Measurements from ENCODE around the gene SCYGR5. TPM values are rescaled to one million over a fixed set of nuclear protein-coding genes. Genes with fewer than 3 reads are reported as not detected.

The SCYGR5 gene
- total and polyA plus RNA-seq, 3 experiments from 2014 or later, result not detected

- POLR2A ChIA-PET, result no interaction called here
- DNase-seq, result no peak
- Histone ChIP-seq H3K9me3 (ENCODE audit: low read length) (no peaks in the 10 kb centered on the region), H3K4me1 (ENCODE audit: insufficient read depth, low read length) (no peaks in the 10 kb centered on the region), H3K4me3 (ENCODE audit: low read length) (no peak overlapping the region), H3K27ac (ENCODE audit: low read depth, low read length) (no peak overlapping the region), H3K27me3 (ENCODE audit: insufficient read depth, low read length, poor library complexity, severe bottlenecking) (no peaks in the 10 kb centered on the region), H3K36me3 (ENCODE audit: insufficient read depth, low read length) (no peaks in the 10 kb centered on the region)
- Mint-ChIP-seq H3K36me3 (no peaks in the 10 kb centered on the region), H3K27me3 (peaks cover 5 to 41% of the 10 kb centered on the region in 2 donors), H3K4me3 (no peak overlapping the region), H3K4me1 (no peaks in the 10 kb centered on the region), H3K27ac (no peak overlapping the region), H3K9me3 (no peaks in the 10 kb centered on the region)
- CTCF ChIA-PET, result no interaction called here
Observed at GRCh38 chr2:227632827-227633226, 33.8 kb upstream of the SCYGR5 start.

- Mint-ChIP-seq H3K27me3 (peaks cover 5 to 33% of the 10 kb centered on the region in 2 donors), H3K27ac (no peak overlapping the region), H3K4me1 (no peaks in the 10 kb centered on the region), H3K9me3 (no peaks in the 10 kb centered on the region), H3K36me3 (no peaks in the 10 kb centered on the region), H3K4me3 (no peak overlapping the region)
- ChIA-PET CTCF (no interaction called here), POLR2A (no interaction called here)
- Histone ChIP-seq H3K4me1 (ENCODE audit: insufficient read depth, low read length) (no peaks in the 10 kb centered on the region), H3K9me3 (ENCODE audit: low read length) (no peaks in the 10 kb centered on the region), H3K27me3 (ENCODE audit: insufficient read depth, low read length, poor library complexity, severe bottlenecking) (no peaks in the 10 kb centered on the region), H3K4me3 (ENCODE audit: low read length) (no peak overlapping the region), H3K36me3 (ENCODE audit: insufficient read depth, low read length) (no peaks in the 10 kb centered on the region), H3K27ac (ENCODE audit: low read depth, low read length) (no peak overlapping the region)
- no peak for DNase-seq
Observed at GRCh38 chr2:227634201-227634600, 32.4 kb upstream of the SCYGR5 start.

DNA sequence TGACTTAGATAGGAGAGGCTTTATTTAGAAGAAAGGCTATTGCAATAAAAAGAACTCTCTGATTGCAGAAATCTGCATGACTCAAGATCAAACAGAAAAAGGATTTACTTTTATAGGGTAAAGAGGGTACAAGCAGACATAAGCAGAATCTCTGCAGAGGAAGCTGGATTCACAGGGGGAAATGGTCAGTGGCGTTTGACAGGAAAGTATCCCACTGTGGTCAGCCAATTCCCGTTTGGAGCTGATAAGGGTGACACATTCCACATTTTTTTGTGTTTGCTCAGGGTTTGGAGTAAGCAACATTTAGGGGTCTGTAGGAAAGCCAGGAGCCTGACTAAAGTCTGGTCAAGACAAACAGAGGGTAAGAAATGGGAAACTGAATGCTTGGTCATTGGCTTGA lies 23.9 kb upstream of the SCYGR5 start:
- Histone ChIP-seq H3K9me3 (ENCODE audit: low read length) (no peaks in the 10 kb centered on the region), H3K4me3 (ENCODE audit: low read length) (no peak overlapping the region), H3K27ac (ENCODE audit: low read depth, low read length) (no peak overlapping the region), H3K4me1 (ENCODE audit: insufficient read depth, low read length) (no peaks in the 10 kb centered on the region), H3K36me3 (ENCODE audit: insufficient read depth, low read length) (no peaks in the 10 kb centered on the region), H3K27me3 (ENCODE audit: insufficient read depth, low read length, poor library complexity, severe bottlenecking) (no peaks in the 10 kb centered on the region)
- peaks cover 0 to 12% of the 10 kb centered on the region in 2 donors for H3K27me3 Mint-ChIP-seq
- H3K4me3 Mint-ChIP-seq, result no peak overlapping the region
- POLR2A ChIA-PET, result no interaction called here
- no peak overlapping the region for H3K27ac Mint-ChIP-seq
- no peak for DNase-seq
- no peaks in the 10 kb centered on the region for H3K4me1 Mint-ChIP-seq
- no peaks in the 10 kb centered on the region for H3K9me3 Mint-ChIP-seq
- no peaks in the 10 kb centered on the region for H3K36me3 Mint-ChIP-seq
- CTCF ChIA-PET, result no interaction called here

DNA sequence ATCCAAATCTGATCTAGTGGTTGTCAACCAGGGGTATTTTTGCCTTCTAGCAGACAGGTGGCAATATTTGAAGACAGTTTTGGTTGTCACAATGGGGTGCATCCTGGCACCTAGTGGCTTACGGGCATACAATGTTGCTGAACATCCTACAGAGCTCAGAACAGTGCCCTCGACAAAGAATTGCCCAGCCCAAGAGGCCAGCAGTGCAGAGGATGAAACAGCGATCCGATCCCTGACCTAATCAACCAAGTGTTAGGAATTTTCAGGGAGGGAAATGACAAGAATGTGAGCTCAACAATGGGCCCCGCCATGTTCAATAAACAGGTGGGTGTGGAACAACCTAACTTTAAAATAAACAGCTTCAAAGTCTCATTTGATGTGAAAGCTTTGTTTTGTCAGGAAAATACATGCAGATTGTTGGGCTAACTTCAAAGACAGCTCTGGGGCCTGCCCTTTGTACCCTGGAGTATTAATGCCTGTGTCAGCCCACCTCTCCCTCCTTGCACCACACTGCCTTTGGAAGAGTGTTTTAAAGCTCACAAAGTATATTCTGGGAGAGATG lies 22.5 kb upstream of the SCYGR5 start:
- Mint-ChIP-seq H3K4me3 (no peak overlapping the region), H3K4me1 (no peaks in the 10 kb centered on the region), H3K27ac (no peak overlapping the region), H3K9me3 (no peaks in the 10 kb centered on the region), H3K27me3 (peaks cover 1 to 22% of the 10 kb centered on the region in 2 donors), H3K36me3 (no peaks in the 10 kb centered on the region)
- POLR2A ChIA-PET, result no interaction called here
- H3K9me3 ChIP-seq (ENCODE audit: low read length), result no peaks in the 10 kb centered on the region
- H3K27me3 ChIP-seq (ENCODE audit: insufficient read depth, low read length, poor library complexity, severe bottlenecking), result no peaks in the 10 kb centered on the region
- no peak overlapping the region for H3K4me3 ChIP-seq (ENCODE audit: low read length)
- no peak for DNase-seq
- no peak overlapping the region for H3K27ac ChIP-seq (ENCODE audit: low read depth, low read length)
- H3K36me3 ChIP-seq (ENCODE audit: insufficient read depth, low read length), result no peaks in the 10 kb centered on the region
- no peaks in the 10 kb centered on the region for H3K4me1 ChIP-seq (ENCODE audit: insufficient read depth, low read length)
- CTCF ChIA-PET, result interaction anchor here (1.9 kb wide), 1 partner anchor 14 kb away, joined by 8 read pairs; no protein-coding TSS in a partner anchor

DNA sequence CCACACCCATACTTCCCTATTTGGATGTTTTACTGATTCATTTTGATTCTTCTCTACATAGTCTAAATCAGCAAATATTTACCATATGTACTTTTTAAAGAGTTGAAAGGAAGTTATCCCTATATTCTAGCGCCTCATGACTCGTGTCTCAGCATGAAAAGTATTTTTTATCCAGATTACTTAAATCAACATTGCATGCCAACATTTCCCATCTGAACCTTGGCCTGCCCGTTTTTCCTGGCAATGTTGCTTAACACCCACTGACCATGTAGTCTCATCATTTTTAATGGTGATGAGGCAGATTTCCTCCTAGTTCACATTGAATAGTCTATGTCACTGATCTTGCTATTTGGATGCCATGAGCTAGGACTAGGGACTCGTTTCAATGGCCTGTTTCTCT lies 13.2 kb upstream of the SCYGR5 start:
- ChIA-PET POLR2A (no interaction called here), CTCF (no interaction called here)
- Mint-ChIP-seq H3K36me3 (no peaks in the 10 kb centered on the region), H3K4me1 (no peaks in the 10 kb centered on the region), H3K4me3 (no peak overlapping the region), H3K27me3 (peaks cover 4 to 17% of the 10 kb centered on the region in 2 donors), H3K27ac (no peak overlapping the region), H3K9me3 (no peaks in the 10 kb centered on the region)
- Histone ChIP-seq H3K4me1 (ENCODE audit: insufficient read depth, low read length) (no peaks in the 10 kb centered on the region), H3K36me3 (ENCODE audit: insufficient read depth, low read length) (no peaks in the 10 kb centered on the region), H3K4me3 (ENCODE audit: low read length) (no peak overlapping the region), H3K9me3 (ENCODE audit: low read length) (no peaks in the 10 kb centered on the region), H3K27ac (ENCODE audit: low read depth, low read length) (no peak overlapping the region), H3K27me3 (ENCODE audit: insufficient read depth, low read length, poor library complexity, severe bottlenecking) (no peaks in the 10 kb centered on the region)
- no peak for DNase-seq

- no peaks in the 10 kb centered on the region for H3K27me3 ChIP-seq (ENCODE audit: insufficient read depth, low read length, poor library complexity, severe bottlenecking)
- H3K27ac ChIP-seq (ENCODE audit: low read depth, low read length), result no peak overlapping the region
- no peak overlapping the region for H3K4me3 ChIP-seq (ENCODE audit: low read length)
- ChIA-PET POLR2A (no interaction called here), CTCF (no interaction called here)
- Mint-ChIP-seq H3K9me3 (no peaks in the 10 kb centered on the region), H3K27ac (no peak overlapping the region), H3K27me3 (peaks cover 4 to 11% of the 10 kb centered on the region in 2 donors), H3K4me3 (no peak overlapping the region), H3K4me1 (no peaks in the 10 kb centered on the region), H3K36me3 (no peaks in the 10 kb centered on the region)
- H3K4me1 ChIP-seq (ENCODE audit: insufficient read depth, low read length), result no peaks in the 10 kb centered on the region
- no peaks in the 10 kb centered on the region for H3K9me3 ChIP-seq (ENCODE audit: low read length)
- no peaks in the 10 kb centered on the region for H3K36me3 ChIP-seq (ENCODE audit: insufficient read depth, low read length)
- no peak for DNase-seq
Observed at GRCh38 chr2:227654426-227654825, 12.2 kb upstream of the SCYGR5 start.

DNA sequence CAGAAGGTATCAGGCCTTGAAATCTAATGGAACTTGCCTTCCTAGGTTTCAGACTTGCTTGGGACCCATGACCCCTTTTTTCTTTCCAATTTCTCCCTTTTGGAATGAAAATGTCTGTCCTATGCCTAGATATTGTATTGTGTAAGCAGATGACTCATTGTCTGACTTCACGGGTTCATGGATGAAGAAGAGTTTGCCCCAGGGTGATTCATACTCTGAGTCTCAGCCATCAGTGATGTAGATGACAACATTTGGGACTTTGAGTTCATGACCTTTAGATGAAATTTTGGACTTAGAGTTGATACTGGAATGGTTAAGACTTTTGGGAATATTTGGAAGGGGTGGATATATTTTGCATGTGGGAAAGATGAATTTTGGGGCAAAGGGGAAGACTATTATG lies 11.2 kb upstream of the SCYGR5 start:
- H3K27ac ChIP-seq (ENCODE audit: low read depth, low read length), result no peak overlapping the region
- no peaks in the 10 kb centered on the region for H3K9me3 ChIP-seq (ENCODE audit: low read length)
- no peaks in the 10 kb centered on the region for H3K4me1 ChIP-seq (ENCODE audit: insufficient read depth, low read length)
- CTCF ChIA-PET, result no interaction called here
- Mint-ChIP-seq H3K4me1 (no peaks in the 10 kb centered on the region), H3K27me3 (peaks cover 4 to 11% of the 10 kb centered on the region in 2 donors), H3K36me3 (no peaks in the 10 kb centered on the region), H3K27ac (no peak overlapping the region), H3K4me3 (no peak overlapping the region), H3K9me3 (no peaks in the 10 kb centered on the region)
- POLR2A ChIA-PET, result no interaction called here
- H3K27me3 ChIP-seq (ENCODE audit: insufficient read depth, low read length, poor library complexity, severe bottlenecking), result no peaks in the 10 kb centered on the region
- H3K4me3 ChIP-seq (ENCODE audit: low read length), result no peak overlapping the region
- DNase-seq, result no peak
- no peaks in the 10 kb centered on the region for H3K36me3 ChIP-seq (ENCODE audit: insufficient read depth, low read length)

DNA sequence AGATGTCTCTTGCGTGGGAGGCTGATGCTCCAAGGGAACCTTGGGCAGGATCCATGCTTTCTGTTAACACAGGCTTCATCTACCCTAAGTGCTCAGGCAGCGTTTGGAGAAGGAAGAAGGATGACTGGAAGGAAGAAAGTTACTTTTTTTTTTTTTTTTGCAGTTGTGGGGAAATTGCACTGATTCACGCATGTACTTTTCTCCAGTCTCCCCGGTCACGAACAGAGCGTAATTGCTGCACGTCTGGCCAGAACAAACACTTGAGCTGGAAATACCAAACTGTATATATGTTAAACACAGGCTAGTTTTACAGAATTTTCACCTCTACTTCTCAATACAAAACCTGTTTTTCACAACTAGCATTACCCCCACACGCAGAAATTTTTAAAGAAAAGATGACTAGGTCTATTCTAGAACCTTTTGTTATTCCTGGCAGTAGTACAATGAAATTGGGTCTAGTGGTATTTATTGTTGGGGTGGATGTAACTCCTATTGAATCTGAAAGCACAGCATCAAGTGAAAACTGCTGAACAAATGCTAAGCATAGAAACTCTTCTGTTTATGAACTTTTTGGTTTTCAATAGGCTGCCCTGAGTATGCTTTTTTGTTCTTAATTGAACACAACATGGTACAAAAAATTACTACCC lies 9.3 kb upstream of the SCYGR5 start:
- Mint-ChIP-seq H3K4me1 (no peaks in the 10 kb centered on the region), H3K4me3 (no peak overlapping the region), H3K9me3 (no peaks in the 10 kb centered on the region), H3K36me3 (no peaks in the 10 kb centered on the region), H3K27ac (no peak overlapping the region), H3K27me3 (peaks cover 6 to 7% of the 10 kb centered on the region in 2 donors)
- H3K27me3 ChIP-seq (ENCODE audit: insufficient read depth, low read length, poor library complexity, severe bottlenecking), result no peaks in the 10 kb centered on the region
- H3K4me1 ChIP-seq (ENCODE audit: insufficient read depth, low read length), result no peaks in the 10 kb centered on the region
- H3K4me3 ChIP-seq (ENCODE audit: low read length), result no peak overlapping the region
- ChIA-PET POLR2A (no interaction called here), CTCF (interaction anchor here (0.8 to 1.6 kb wide), 4 partner anchors 8 to 12 kb away, joined by 3 to 8 read pairs (median 6); partner anchors contain the start of gene SCYGR5)
- H3K9me3 ChIP-seq (ENCODE audit: low read length), result no peaks in the 10 kb centered on the region
- DNase-seq, result no peak
- no peaks in the 10 kb centered on the region for H3K36me3 ChIP-seq (ENCODE audit: insufficient read depth, low read length)
- H3K27ac ChIP-seq (ENCODE audit: low read depth, low read length), result no peak overlapping the region

Data from CD8-positive, alpha-beta memory T cell (primary cell).